Measurements from ENCODE around the gene MCC.

The MCC gene

GRCh38 chr5:113271745-113272454 lies 216.4 kb downstream of the MCC start:
- DNase-seq (ENCODE audit: low read depth in 2 of 2), result peak; percentile 31 to 43
- no peak for TF ChIP-seq CTCF (IDR thresholded peaks at IDR 0.05; ENCODE audit: low read depth, low read length)
- H3K4me3 ChIP-seq (replicated peaks in 1 of 2; ENCODE audit: low read depth in 2 of 2, low read length in 2 of 2), result no peak overlapping the region

- H3K4me3 ChIP-seq (replicated peaks in 1 of 2; ENCODE audit: low read depth in 2 of 2, low read length in 2 of 2), result no peak overlapping the region
- no peak for TF ChIP-seq CTCF (IDR thresholded peaks at IDR 0.05; ENCODE audit: low read depth, low read length)
- DNase-seq (ENCODE audit: low read depth in 2 of 2), result peak; percentile 59 to 86
These were observed 217.2 kb downstream of the MCC start for GRCh38 chr5:113271015-113271414.

- no peak for DNase-seq (ENCODE audit: low read depth in 2 of 2)
- H3K4me3 ChIP-seq (replicated peaks in 1 of 2; ENCODE audit: low read depth in 2 of 2, low read length in 2 of 2), result no peak overlapping the region
- TF ChIP-seq CTCF (IDR thresholded peaks at IDR 0.05; ENCODE audit: low read depth, low read length), result no peak
These were observed 218.2 kb downstream of the MCC start for GRCh38 chr5:113270086-113270485.

GRCh38 chr5:113269023-113269997 lies 218.9 kb downstream of the MCC start:
- no peak for TF ChIP-seq CTCF (IDR thresholded peaks at IDR 0.05; ENCODE audit: low read depth, low read length)
- H3K4me3 ChIP-seq (replicated peaks in 1 of 2; ENCODE audit: low read depth in 2 of 2, low read length in 2 of 2), result no peak overlapping the region
- DNase-seq (ENCODE audit: low read depth in 2 of 2), result no peak

- no peak overlapping the region for H3K4me3 ChIP-seq (replicated peaks in 1 of 2; ENCODE audit: low read depth in 2 of 2, low read length in 2 of 2)
- no peak for TF ChIP-seq CTCF (IDR thresholded peaks at IDR 0.05; ENCODE audit: low read depth, low read length)
- no peak for DNase-seq (ENCODE audit: low read depth in 2 of 2)
These were observed 220.0 kb downstream of the MCC start for GRCh38 chr5:113268232-113268631.

- no peak overlapping the region for H3K4me3 ChIP-seq (replicated peaks in 1 of 2; ENCODE audit: low read depth in 2 of 2, low read length in 2 of 2)
- TF ChIP-seq CTCF (IDR thresholded peaks at IDR 0.05; ENCODE audit: low read depth, low read length), result no peak
- DNase-seq (ENCODE audit: low read depth in 2 of 2), result peak; percentile 20 to 27
These were observed 220.8 kb downstream of the MCC start for GRCh38 chr5:113267361-113267900.

All from cardiac fibroblast (primary cell).